Large intestine (tissue), 3 donors: ENCODE measurements around the gene IFI27L1. TPM values are rescaled to one million over a fixed set of nuclear protein-coding genes. Genes with fewer than 3 reads are reported as not detected.

ENCODE experiments used
- DNase-seq, 2 donors: peaks; one replicate each; pipeline versions ENCODE4 v3.0.0 to v3.0.0-alpha.2; 2013
- H3K27ac ChIP-seq: one replicate; pipeline ENCODE4 v1.5.1; 2013; ENCODE audit warnings: low read length
- H3K27me3 ChIP-seq: 2 replicates; pipeline ENCODE4 v1.6.1; 2013; ENCODE audit warnings: low read length; ENCODE audit not compliant: control insufficient read depth, insufficient read depth
- H3K36me3 ChIP-seq: 2 replicates; pipeline ENCODE4 v1.6.1; 2013; ENCODE audit warnings: low read length; ENCODE audit not compliant: control insufficient read depth, insufficient read depth
- H3K4me1 ChIP-seq: one replicate; pipeline ENCODE4 v1.6.1; 2013; ENCODE audit warnings: low read length; ENCODE audit not compliant: control insufficient read depth, insufficient read depth
- H3K4me3 ChIP-seq: one replicate; pipeline ENCODE4 v1.5.1; 2013; ENCODE audit warnings: low read length
- H3K9me3 ChIP-seq: one replicate; pipeline ENCODE4 v1.6.1; 2013; ENCODE audit warnings: mild to moderate bottlenecking, low read depth, low read length, moderate library complexity; ENCODE audit not compliant: control insufficient read depth
- WGBS: methylation state at CpG from one replicate; pipeline ENCODE4 v1.1.5; 2013; ENCODE audit warnings: low lambda C conversion rate; ENCODE audit not compliant: insufficient coverage; 5-methylcytosine and 5-hydroxymethylcytosine counted together
- polyA plus RNA-seq: library from polyadenylated mRNA; unstranded; fragments of 120-200 nt; gene quantifications from one replicate; pipeline ENCODE4 v1.2.1, GENCODE V29; 2013

Gene IFI27L1
- polyA plus RNA-seq, 1 donor, result 30.7 TPM

DNA sequence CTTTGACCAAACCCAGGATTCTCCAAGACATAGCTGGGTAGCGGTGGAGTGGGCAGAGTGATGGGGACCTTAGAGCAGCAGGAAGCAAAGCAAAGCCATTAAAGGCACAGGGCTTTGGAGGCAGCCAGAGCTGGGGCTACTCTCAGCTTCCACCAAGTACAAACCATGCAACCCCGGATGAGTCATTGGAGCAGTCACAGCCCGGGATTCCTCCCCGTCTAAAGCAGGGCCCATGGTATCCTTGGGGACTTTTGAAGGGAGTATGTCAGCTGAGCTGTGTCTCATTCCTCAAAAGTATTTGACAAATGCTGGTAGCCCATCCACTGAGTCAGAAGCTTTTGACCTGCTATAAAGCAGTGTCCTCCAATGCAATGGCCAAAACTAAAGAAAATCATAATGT, 19.7 kb downstream of the IFI27L1 start:
- Histone ChIP-seq H3K36me3 (peaks cover 10% of the 10 kb centered on the region), H3K4me3 (no peak overlapping the region), H3K9me3 (no peaks in the 10 kb centered on the region), H3K27ac (no peak overlapping the region), H3K27me3 (no peaks in the 10 kb centered on the region), H3K4me1 (no peaks in the 10 kb centered on the region)
- no CpG with 5 or more reads among the region's 4 CpGs for WGBS
- DNase-seq, result no peak

GRCh38 chr14:94101748-94102147, 20.6 kb downstream of the IFI27L1 start:
- Histone ChIP-seq H3K4me3 (no peak overlapping the region), H3K4me1 (no peaks in the 10 kb centered on the region), H3K27me3 (no peaks in the 10 kb centered on the region), H3K9me3 (no peaks in the 10 kb centered on the region), H3K36me3 (peaks cover 10% of the 10 kb centered on the region), H3K27ac (no peak overlapping the region)
- no CpG with 5 or more reads among the region's 10 CpGs for WGBS
- no peak for DNase-seq

DNA sequence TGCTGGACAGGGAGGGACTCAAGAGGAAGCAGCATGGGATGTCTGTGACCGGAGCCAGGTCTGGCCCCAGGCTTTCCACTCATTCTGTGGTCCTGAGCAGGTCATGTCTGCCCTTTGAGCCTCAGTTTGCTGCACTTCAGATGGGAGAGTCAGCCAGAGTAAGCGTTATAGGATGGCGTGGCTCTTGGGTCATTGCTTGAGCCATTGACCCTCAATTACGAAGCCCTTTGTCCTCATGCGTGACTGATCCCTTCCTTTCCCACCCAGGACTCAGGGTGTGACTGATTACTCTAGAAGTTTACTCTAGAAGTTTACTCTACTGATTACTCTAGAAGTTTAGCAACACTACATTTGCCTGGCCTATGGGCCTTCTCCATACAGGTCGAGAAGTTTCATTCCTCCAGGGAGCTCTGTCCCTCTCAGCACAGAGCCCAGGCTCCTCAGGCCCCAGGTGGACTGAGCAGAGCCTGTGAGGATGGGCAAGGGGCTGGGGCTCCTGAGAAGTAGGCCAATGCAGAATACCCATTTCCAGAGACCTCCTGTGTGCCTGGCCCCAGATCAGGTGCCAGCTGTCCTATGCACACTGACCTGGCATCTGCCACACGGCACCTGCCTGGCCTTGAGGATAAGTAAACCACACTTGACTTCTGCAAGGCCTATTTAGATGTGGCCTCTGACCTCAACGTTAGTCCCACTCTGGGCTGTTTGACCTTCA, 21.8 kb downstream of the IFI27L1 start:
- peak in 1 of 2 donors; percentile 41 for DNase-seq
- no peaks in the 10 kb centered on the region for H3K27me3 ChIP-seq
- peaks cover 3% of the 10 kb centered on the region for H3K36me3 ChIP-seq
- no peak overlapping the region for H3K4me3 ChIP-seq
- H3K27ac ChIP-seq, result no peak overlapping the region
- WGBS, result no CpG with 5 or more reads among the region's 8 CpGs
- H3K4me1 ChIP-seq, result no peaks in the 10 kb centered on the region
- no peaks in the 10 kb centered on the region for H3K9me3 ChIP-seq

DNA sequence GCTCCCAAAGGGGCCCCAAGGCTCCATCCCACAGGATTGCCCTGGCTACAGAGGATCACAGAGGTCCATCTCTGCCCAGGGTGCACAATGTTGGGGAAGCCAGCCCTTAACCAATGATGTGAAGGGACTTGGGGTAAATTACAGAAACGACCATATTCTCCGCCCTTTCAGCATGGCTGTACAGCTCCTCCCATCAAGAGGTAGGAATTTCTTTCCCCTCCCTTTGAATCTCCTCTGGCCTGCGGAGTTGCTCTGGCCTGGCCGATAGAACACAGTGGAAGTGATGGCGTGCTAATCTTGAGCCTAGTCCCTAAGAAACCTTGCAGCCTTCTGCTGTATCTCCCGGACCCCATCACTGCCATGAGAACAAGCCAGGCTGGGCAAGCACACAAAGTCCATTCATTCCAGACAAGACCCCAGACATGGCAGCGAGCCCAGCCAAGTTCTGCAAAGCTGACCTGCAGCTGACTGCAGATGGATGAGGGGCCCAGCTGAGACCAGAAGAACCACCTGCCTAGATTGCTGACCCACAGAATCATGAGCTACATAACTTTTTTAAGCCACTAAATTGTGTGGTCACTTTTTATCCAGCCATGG, 22.5 kb downstream of the IFI27L1 start:
- no CpG with 5 or more reads among the region's 7 CpGs for WGBS
- DNase-seq, result no peak
- Histone ChIP-seq H3K9me3 (no peaks in the 10 kb centered on the region), H3K4me3 (no peak overlapping the region), H3K27ac (no peak overlapping the region), H3K4me1 (no peaks in the 10 kb centered on the region), H3K36me3 (no peaks in the 10 kb centered on the region), H3K27me3 (no peaks in the 10 kb centered on the region)

GRCh38 chr14:94104731-94105130, 23.6 kb downstream of the IFI27L1 start:
- no peak for DNase-seq
- Histone ChIP-seq H3K9me3 (no peaks in the 10 kb centered on the region), H3K4me1 (no peaks in the 10 kb centered on the region), H3K27ac (no peak overlapping the region), H3K36me3 (no peaks in the 10 kb centered on the region), H3K4me3 (no peak overlapping the region), H3K27me3 (no peaks in the 10 kb centered on the region)
- no CpG with 5 or more reads among the region's 10 CpGs for WGBS

DNA sequence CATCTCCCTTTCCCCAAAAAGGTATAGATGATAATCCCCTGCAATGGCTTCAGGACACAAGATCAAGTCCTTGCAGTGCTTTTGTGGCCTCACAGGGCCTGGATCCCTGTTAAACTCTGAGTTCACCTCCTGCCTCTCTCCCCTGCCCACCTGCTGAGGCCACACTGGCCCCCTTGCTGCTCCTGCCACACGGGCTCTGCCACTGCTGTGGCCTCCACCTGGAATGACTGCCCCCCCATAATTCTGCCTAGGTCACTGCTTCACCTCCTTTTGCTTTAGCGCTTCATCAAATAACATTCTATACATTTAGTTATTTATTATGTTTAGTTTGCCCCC, 28.8 kb downstream of the IFI27L1 start:
- H3K9me3 ChIP-seq, result no peaks in the 10 kb centered on the region
- H3K4me1 ChIP-seq, result no peaks in the 10 kb centered on the region
- no peaks in the 10 kb centered on the region for H3K27me3 ChIP-seq
- H3K4me3 ChIP-seq, result no peak overlapping the region
- no peak for DNase-seq
- no peak overlapping the region for H3K27ac ChIP-seq
- no CpG with 5 or more reads among the region's 2 CpGs for whole genome bisulfite sequencing
- no peaks in the 10 kb centered on the region for H3K36me3 ChIP-seq

GRCh38 chr14:94110552-94111181, 29.6 kb downstream of the IFI27L1 start, which contains the start of gene IFI27:
TSS of gene IFI27 (plus strand) at chr14:94110736.
- Histone ChIP-seq H3K27me3 (no peaks in the 10 kb centered on the region), H3K9me3 (no peaks in the 10 kb centered on the region), H3K4me1 (peaks cover 6% of the 10 kb centered on the region), H3K36me3 (no peaks in the 10 kb centered on the region), H3K27ac (no peak within 1 kb of the TSS), H3K4me3 (no peak within 1 kb of the TSS)
- peak in 1 of 2 donors; percentile 44 for DNase-seq
- 50% methylated on average over 1 of the region's 14 CpGs for WGBS

GRCh38 chr14:94111276-94112095, 30.4 kb downstream of the IFI27L1 start:
- Histone ChIP-seq H3K27me3 (no peaks in the 10 kb centered on the region), H3K4me3 (no peak overlapping the region), H3K27ac (no peak overlapping the region), H3K36me3 (no peaks in the 10 kb centered on the region), H3K4me1 (peaks cover 7% of the 10 kb centered on the region), H3K9me3 (no peaks in the 10 kb centered on the region)
- no peak for DNase-seq
- WGBS, result no CpG with 5 or more reads among the region's 20 CpGs

DNA sequence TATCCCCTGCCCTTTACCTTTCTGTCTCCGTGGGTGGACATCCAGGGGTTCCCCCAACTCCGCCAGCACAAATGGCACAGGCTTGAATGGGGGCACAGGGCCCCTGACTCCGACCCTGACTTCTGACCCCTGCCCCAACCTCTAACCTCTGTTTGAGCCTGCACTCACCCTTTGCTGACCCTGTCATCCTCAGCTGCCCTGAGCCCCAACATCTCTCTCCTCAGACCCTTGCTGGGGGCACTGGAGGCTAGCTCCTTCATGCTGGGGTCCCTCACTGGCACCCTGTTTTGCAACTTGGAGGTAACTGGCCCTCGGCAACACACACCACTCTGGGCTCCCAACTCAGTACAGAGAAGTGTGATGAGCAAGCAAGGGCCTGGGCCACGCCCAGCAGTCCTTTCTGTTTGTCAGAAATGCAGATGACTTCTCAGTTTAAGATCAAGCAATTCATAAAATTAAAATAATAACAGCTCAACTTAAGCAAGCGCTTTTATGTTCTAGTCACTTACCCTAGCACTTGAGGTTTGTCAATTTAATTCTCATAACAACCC, 31.5 kb downstream of the IFI27L1 start:
- WGBS, result 83% methylated on average over 1 of the region's 6 CpGs
- H3K4me1 ChIP-seq, result peaks cover 7% of the 10 kb centered on the region

DNA sequence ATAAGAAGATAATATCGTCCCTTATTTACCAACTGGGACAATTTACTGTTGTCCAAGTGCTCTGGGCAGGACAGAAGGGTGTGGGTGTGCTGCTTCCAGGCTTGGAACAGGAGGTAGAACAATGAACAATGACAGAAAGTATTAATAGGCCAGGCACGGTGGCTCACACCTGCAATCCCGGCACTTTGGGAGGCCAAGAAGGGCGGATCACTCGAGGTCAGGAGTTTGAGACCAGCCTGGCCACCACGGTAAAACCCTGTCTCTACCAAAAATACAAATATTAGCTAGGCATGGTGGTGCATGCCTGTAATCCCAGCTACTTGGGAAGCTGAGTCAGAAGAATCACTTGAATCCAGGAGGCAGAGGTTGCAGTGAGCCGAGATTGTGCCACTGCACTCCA, 32.0 kb downstream of the IFI27L1 start:
- Histone ChIP-seq H3K27me3 (no peaks in the 10 kb centered on the region), H3K36me3 (no peaks in the 10 kb centered on the region), H3K9me3 (no peaks in the 10 kb centered on the region), H3K4me3 (no peak overlapping the region), H3K27ac (no peak overlapping the region), H3K4me1 (peaks cover 7% of the 10 kb centered on the region)
- DNase-seq, result no peak
- WGBS, result no CpG with 5 or more reads among the region's 7 CpGs

More for the DNA sequence above, 31.5 kb downstream of the IFI27L1 start:
- no peak overlapping the region for H3K27ac ChIP-seq
- no peaks in the 10 kb centered on the region for H3K9me3 ChIP-seq
- H3K36me3 ChIP-seq, result no peaks in the 10 kb centered on the region
- no peaks in the 10 kb centered on the region for H3K27me3 ChIP-seq
- H3K4me3 ChIP-seq, result no peak overlapping the region
- DNase-seq, result no peak
